ENCODE data around the gene RPS6KA5.

DNA sequence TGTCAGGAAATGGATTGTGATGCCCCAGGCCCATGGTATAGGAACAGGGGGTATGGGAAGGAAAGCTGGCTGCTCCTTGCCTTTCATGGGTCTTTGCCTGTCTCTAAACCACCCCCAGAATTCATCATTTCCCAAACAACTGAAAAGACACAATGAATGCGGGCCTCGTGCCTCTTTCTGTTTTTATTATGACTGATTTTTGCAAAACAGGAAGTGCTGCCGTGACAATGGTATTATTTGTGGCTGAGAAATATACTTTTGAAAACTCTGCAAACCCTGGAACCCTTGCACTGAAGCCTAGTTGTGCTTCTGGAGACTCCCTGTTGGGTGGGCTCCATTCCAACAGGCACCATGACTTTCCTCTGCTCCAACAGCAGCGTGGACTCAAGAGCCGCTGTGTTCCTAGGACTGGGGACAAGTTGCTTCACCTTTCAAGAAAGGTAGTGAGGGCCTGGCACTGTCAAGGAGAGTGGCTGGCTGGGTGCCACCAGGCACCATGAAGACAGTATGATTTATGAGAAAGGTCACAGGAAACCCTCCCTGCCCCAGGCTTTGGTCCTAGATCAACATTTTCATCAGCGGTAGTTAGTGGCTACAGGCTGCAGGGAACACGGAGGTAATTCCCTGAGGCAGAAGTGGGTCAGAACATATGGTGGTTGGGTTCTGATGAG lies 48.6 kb upstream of the RPS6KA5 start:
- TF ChIP-seq, protein P1, sequence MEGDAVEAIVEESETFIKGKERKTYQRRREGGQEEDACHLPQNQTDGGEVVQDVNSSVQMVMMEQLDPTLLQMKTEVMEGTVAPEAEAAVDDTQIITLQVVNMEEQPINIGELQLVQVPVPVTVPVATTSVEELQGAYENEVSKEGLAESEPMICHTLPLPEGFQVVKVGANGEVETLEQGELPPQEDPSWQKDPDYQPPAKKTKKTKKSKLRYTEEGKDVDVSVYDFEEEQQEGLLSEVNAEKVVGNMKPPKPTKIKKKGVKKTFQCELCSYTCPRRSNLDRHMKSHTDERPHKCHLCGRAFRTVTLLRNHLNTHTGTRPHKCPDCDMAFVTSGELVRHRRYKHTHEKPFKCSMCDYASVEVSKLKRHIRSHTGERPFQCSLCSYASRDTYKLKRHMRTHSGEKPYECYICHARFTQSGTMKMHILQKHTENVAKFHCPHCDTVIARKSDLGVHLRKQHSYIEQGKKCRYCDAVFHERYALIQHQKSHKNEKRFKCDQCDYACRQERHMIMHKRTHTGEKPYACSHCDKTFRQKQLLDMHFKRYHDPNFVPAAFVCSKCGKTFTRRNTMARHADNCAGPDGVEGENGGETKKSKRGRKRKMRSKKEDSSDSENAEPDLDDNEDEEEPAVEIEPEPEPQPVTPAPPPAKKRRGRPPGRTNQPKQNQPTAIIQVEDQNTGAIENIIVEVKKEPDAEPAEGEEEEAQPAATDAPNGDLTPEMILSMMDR (IDR thresholded peaks at IDR 0.05; ENCODE audit: insufficient read depth, low read length) = no peak
- TF ChIP-seq, protein P2, sequence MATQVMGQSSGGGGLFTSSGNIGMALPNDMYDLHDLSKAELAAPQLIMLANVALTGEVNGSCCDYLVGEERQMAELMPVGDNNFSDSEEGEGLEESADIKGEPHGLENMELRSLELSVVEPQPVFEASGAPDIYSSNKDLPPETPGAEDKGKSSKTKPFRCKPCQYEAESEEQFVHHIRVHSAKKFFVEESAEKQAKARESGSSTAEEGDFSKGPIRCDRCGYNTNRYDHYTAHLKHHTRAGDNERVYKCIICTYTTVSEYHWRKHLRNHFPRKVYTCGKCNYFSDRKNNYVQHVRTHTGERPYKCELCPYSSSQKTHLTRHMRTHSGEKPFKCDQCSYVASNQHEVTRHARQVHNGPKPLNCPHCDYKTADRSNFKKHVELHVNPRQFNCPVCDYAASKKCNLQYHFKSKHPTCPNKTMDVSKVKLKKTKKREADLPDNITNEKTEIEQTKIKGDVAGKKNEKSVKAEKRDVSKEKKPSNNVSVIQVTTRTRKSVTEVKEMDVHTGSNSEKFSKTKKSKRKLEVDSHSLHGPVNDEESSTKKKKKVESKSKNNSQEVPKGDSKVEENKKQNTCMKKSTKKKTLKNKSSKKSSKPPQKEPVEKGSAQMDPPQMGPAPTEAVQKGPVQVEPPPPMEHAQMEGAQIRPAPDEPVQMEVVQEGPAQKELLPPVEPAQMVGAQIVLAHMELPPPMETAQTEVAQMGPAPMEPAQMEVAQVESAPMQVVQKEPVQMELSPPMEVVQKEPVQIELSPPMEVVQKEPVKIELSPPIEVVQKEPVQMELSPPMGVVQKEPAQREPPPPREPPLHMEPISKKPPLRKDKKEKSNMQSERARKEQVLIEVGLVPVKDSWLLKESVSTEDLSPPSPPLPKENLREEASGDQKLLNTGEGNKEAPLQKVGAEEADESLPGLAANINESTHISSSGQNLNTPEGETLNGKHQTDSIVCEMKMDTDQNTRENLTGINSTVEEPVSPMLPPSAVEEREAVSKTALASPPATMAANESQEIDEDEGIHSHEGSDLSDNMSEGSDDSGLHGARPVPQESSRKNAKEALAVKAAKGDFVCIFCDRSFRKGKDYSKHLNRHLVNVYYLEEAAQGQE (IDR thresholded peaks at IDR 0.05; ENCODE audit: insufficient replicate concordance, low read depth) = no peak

All from HL-60 (cell line).